H1 (cell line): ENCODE data around the gene UGT1A9. TPM values are rescaled to one million over a fixed set of nuclear protein-coding genes. Genes with fewer than 3 reads are reported as not detected.

Source experiments
- CTCF ChIA-PET: fragments of 300-600 bp; sonication (Branson Sonifier 250); formaldehyde crosslinking; loops from one replicate; lab custom pipeline; 2021; ENCODE audit not compliant: partially characterized antibody; lab: Charles Lee
- POLR2A ChIA-PET: fragments of 300-600 bp; sonication (Branson Sonifier 250); formaldehyde crosslinking; loops from one replicate; lab custom pipeline; 2021; ENCODE audit warnings: inconsistent platforms; ENCODE audit not compliant: partially characterized antibody; lab: Charles Lee
- DNase-seq, 2 experiments: peaks; one replicate each; pipeline versions ENCODE4 v3.0.0 to v3.0.0-alpha.2; 2010 to 2022; ENCODE audit warnings: low spot score in 2 of 2, low read depth in 1 of 2, mixed read lengths in 1 of 2
- FAIRE-seq: peaks from 2 replicates; lab custom pipeline; 2011; peaks lifted over from hg19 to GRCh38; lab: Jason Lieb, UNC
- H2AFZ ChIP-seq: 2 replicates; pipeline ENCODE4 v1.8.1; 2012; ENCODE audit warnings: low read length, inconsistent platforms
- H2AK5ac ChIP-seq: 2 replicates; pipeline ENCODE4 v1.6.1; 2013; ENCODE audit warnings: low read depth, low read length
- H2BK120ac ChIP-seq: replicated peaks from 2 replicates; pipeline ENCODE3; 2013; ENCODE audit warnings: low read depth, low read length, inconsistent platforms
- H2BK12ac ChIP-seq: 2 replicates; pipeline ENCODE4 v1.6.1; 2013; ENCODE audit warnings: low read depth, low read length
- H2BK15ac ChIP-seq: 2 replicates; pipeline ENCODE4 v1.6.1; 2013; ENCODE audit warnings: low read length
- H2BK20ac ChIP-seq: 2 replicates; pipeline ENCODE4 v1.6.1; 2013; ENCODE audit warnings: low read length
- H2BK5ac ChIP-seq: 2 replicates; pipeline ENCODE4 v1.6.1; 2013; ENCODE audit warnings: low read depth, low read length
- H3K14ac ChIP-seq: 2 replicates; pipeline ENCODE4 v1.6.1; 2013; ENCODE audit warnings: inconsistent platforms; ENCODE audit not compliant: insufficient read length
- H3K18ac ChIP-seq: 2 replicates; pipeline ENCODE4 v1.6.1; 2013; ENCODE audit warnings: low read length; ENCODE audit errors: extremely low read depth
- H3K23ac ChIP-seq: 2 replicates; pipeline ENCODE4 v1.6.1; 2013; ENCODE audit warnings: inconsistent platforms; ENCODE audit not compliant: insufficient read length
- H3K23me2 ChIP-seq: 2 replicates; pipeline ENCODE4 v1.6.1; 2013; ENCODE audit warnings: low read depth, low read length
- H3K27ac ChIP-seq: 2 replicates; pipeline ENCODE4 v1.6.1; 2011; ENCODE audit warnings: low read depth, low read length, inconsistent platforms
- H3K27me3 ChIP-seq, 4 experiments: replicated peaks in 1 of 4; 1 replicate in 1 of 4; 2 replicates in 3 of 4; pipeline versions ENCODE4 v1.6.1 to v1.8.1; 2011 to 2013; ENCODE audit warnings: low read length in 3 of 4, mild to moderate bottlenecking in 3 of 4, inconsistent platforms in 2 of 4, mixed read lengths in 2 of 4, moderate library complexity in 1 of 4; ENCODE audit not compliant: control insufficient read depth in 3 of 4, insufficient read depth in 3 of 4; ENCODE audit errors: extremely low read depth in 1 of 4
- H3K36me3 ChIP-seq, 4 experiments: 2 replicates each; pipeline versions ENCODE4 v1.6.1 to v1.8.1; 2011 to 2013; ENCODE audit warnings: mild to moderate bottlenecking in 4 of 4, low read length in 3 of 4, moderate library complexity in 2 of 4, control low read depth in 1 of 4, inconsistent platforms in 1 of 4; ENCODE audit not compliant: insufficient read depth in 4 of 4, control insufficient read depth in 2 of 4
- H3K4ac ChIP-seq: replicated peaks from 2 replicates; pipeline ENCODE3; 2013; ENCODE audit warnings: low read length, low read depth, mixed read lengths, inconsistent platforms; ENCODE audit not compliant: insufficient read length
- H3K4me1 ChIP-seq, 4 experiments: replicated peaks in 1 of 4; 1 replicate in 1 of 4; 2 replicates in 3 of 4; pipeline versions ENCODE4 v1.6.1 to v1.8.1; 2011 to 2013; ENCODE audit warnings: low read length in 3 of 4, inconsistent platforms in 2 of 4, mixed read lengths in 1 of 4; ENCODE audit not compliant: insufficient read depth in 4 of 4, control insufficient read depth in 3 of 4
- H3K4me2 ChIP-seq, 2 experiments: 2 replicates each; pipeline versions ENCODE4 v1.6.1 to v1.8.1; 2011 to 2013; ENCODE audit warnings: low read depth in 2 of 2, low read length in 2 of 2, control low read depth in 1 of 2, inconsistent platforms in 1 of 2, mild to moderate bottlenecking in 1 of 2; ENCODE audit not compliant: insufficient read depth in 1 of 2
- H3K4me3 ChIP-seq, 4 experiments: fragments of 200-600, 300-600 bp in 1 of 4; sonication (generic), shearing (Covaris generic), sonication (Bioruptor Twin) in 1 of 4; 2 replicates each; pipeline versions ENCODE4 v1.5.1 to v1.8.1; 2011 to 2016; ENCODE audit warnings: low read length in 4 of 4, low read depth in 3 of 4, control low read depth in 2 of 4, inconsistent platforms in 2 of 4, mild to moderate bottlenecking in 2 of 4, mixed read lengths in 1 of 4, moderate library complexity in 1 of 4; ENCODE audit not compliant: insufficient read depth in 2 of 4; ENCODE audit errors: extremely low read depth in 1 of 4
- H3K56ac ChIP-seq: replicated peaks from 2 replicates; pipeline ENCODE3; 2013; ENCODE audit warnings: low read depth, mild to moderate bottlenecking, mixed read lengths, low read length, inconsistent platforms; ENCODE audit not compliant: insufficient read length
- H3K79me1 ChIP-seq: 2 replicates; pipeline ENCODE4 v1.6.1; 2013; ENCODE audit warnings: low read depth, low read length, control low read depth
- H3K79me2 ChIP-seq, 2 experiments: 2 replicates each; pipeline versions ENCODE4 v1.6.1 to v1.8.1; 2012 to 2013; ENCODE audit warnings: low read length in 2 of 2, mild to moderate bottlenecking in 2 of 2, inconsistent platforms in 1 of 2; ENCODE audit not compliant: insufficient read depth in 2 of 2, control insufficient read depth in 1 of 2
- H3K9ac ChIP-seq, 4 experiments: replicated peaks in 1 of 4; 1 replicate in 1 of 4; 2 replicates in 3 of 4; pipeline versions ENCODE4 v1.6.1 to v1.8.1; 2011 to 2013; ENCODE audit warnings: low read depth in 3 of 4, low read length in 3 of 4, control low read depth in 2 of 4, mild to moderate bottlenecking in 2 of 4, moderate library complexity in 2 of 4, inconsistent platforms in 1 of 4; ENCODE audit errors: extremely low read depth in 1 of 4
- H3K9me3 ChIP-seq, 2 experiments: 2 replicates each; pipeline versions ENCODE4 v1.6.1 to v1.8.1; 2012 to 2013; ENCODE audit warnings: mild to moderate bottlenecking in 2 of 2, moderate library complexity in 2 of 2, control low read depth in 1 of 2, inconsistent platforms in 1 of 2, low read depth in 1 of 2, low read length in 1 of 2, mixed read lengths in 1 of 2; ENCODE audit not compliant: insufficient read depth in 2 of 2
- H4K20me1 ChIP-seq, 2 experiments: replicated peaks in 1 of 2; 2 replicates each; pipeline versions ENCODE3 to v1.8.1; 2011 to 2013; ENCODE audit warnings: inconsistent platforms in 2 of 2, low read length in 2 of 2, mild to moderate bottlenecking in 1 of 2; ENCODE audit not compliant: insufficient read depth in 2 of 2, control insufficient read depth in 1 of 2
- H4K5ac ChIP-seq: 2 replicates; pipeline ENCODE4 v1.6.1; 2013; ENCODE audit warnings: low read length, low read depth, mixed read lengths, inconsistent platforms; ENCODE audit not compliant: insufficient read length
- H4K8ac ChIP-seq: 2 replicates; pipeline ENCODE4 v1.8.0; 2013; ENCODE audit warnings: mild to moderate bottlenecking, moderate library complexity, low read length, inconsistent platforms; ENCODE audit not compliant: insufficient read depth; ENCODE audit errors: extremely low read depth
- H4K91ac ChIP-seq: replicated peaks from 2 replicates; pipeline ENCODE3; 2013; ENCODE audit warnings: low read length, mixed read lengths, inconsistent platforms; ENCODE audit not compliant: insufficient read length
- ATF2 ChIP-seq: IDR thresholded peaks from 2 replicates; pipeline ENCODE4 v1.6.1; 2012; ENCODE audit warnings: low read length, inconsistent platforms
- BACH1 ChIP-seq: IDR thresholded peaks from 2 replicates; pipeline ENCODE4 v1.6.1; 2012; ENCODE audit warnings: low read length, improper control_type of control experiment
- CBX8 ChIP-seq: fragments of 300-800, 300-1000 bp; sonication (generic); IDR thresholded peaks from 2 replicates; pipeline ENCODE4 v1.7.1; 2016; ENCODE audit warnings: low read depth, low read length, borderline replicate concordance
- E2F6 ChIP-seq: IDR thresholded peaks from 2 replicates; pipeline ENCODE4 v1.6.1; 2012; ENCODE audit warnings: inconsistent platforms
- GTF2F1 ChIP-seq: IDR thresholded peaks from 2 replicates; pipeline ENCODE4 v1.6.1; 2012; ENCODE audit warnings: low read depth, low read length, improper control_type of control experiment, borderline replicate concordance
- JUND ChIP-seq: IDR thresholded peaks from 2 replicates; pipeline ENCODE4 v1.6.1; 2011; ENCODE audit warnings: mild to moderate bottlenecking, improper control_type of control experiment, low read length
- NRF1 ChIP-seq: IDR thresholded peaks from 2 replicates; pipeline ENCODE4 v1.6.1; 2011; ENCODE audit warnings: mild to moderate bottlenecking, low read depth, low read length, improper control_type of control experiment
- POU5F1 ChIP-seq: IDR thresholded peaks from 2 replicates; pipeline ENCODE4 v1.6.1; 2011; ENCODE audit warnings: low read depth, mild to moderate bottlenecking, low read length, moderate library complexity
- RFX5 ChIP-seq: IDR thresholded peaks from 2 replicates; pipeline ENCODE4 v1.6.1; 2011; ENCODE audit warnings: low read depth, low read length, improper control_type of control experiment, borderline replicate concordance
- RNF2 ChIP-seq: fragments of 200-900, 300-1000 bp; sonication (generic); IDR thresholded peaks from 2 replicates; pipeline ENCODE4 v1.7.1; 2016; ENCODE audit warnings: borderline replicate concordance, low read depth, mild to moderate bottlenecking, antibody characterized with exemption, low read length; ENCODE audit not compliant: poor library complexity, severe bottlenecking; ENCODE audit errors: missing control alignments
- TAF7 ChIP-seq: optimal IDR thresholded peaks from 2 replicates; pipeline ENCODE3; 2011; ENCODE audit warnings: low read depth, mild to moderate bottlenecking, inconsistent platforms, low read length, moderate library complexity, borderline replicate concordance
- TCF12 ChIP-seq: IDR thresholded peaks from 2 replicates; pipeline ENCODE4 v1.6.1; 2011; ENCODE audit warnings: low read depth, mild to moderate bottlenecking, low read length
- WGBS, 2 experiments: shearing (Covaris generic) in 1 of 2; methylation state at CpG; one replicate each; pipeline versions ENCODE4 v1.1.6 to v1.1.7; 2013 to 2015; ENCODE audit warnings: low lambda C conversion rate in 2 of 2, mixed read lengths in 2 of 2, inconsistent platforms in 1 of 2, low coverage in 1 of 2, missing lambda C conversion rate in 1 of 2; ENCODE audit not compliant: insufficient replicate concordance in 2 of 2, insufficient coverage in 1 of 2, insufficient read length in 1 of 2; ENCODE audit errors: extremely low coverage in 1 of 2, missing lambda C conversion rate in 1 of 2; 5-methylcytosine and 5-hydroxymethylcytosine counted together
- polyA plus RNA-seq, 7 experiments: library from polyadenylated mRNA; depleted of rRNA in 3 of 7; stranded (reverse) in 5 of 7; unstranded in 2 of 7; fragments of >200 nt in 5 of 7; fragments of 200-250 nt in 2 of 7; gene quantifications; 1 replicate in 5 of 7; 2 replicates in 1 of 7; 4 replicates in 1 of 7; pipeline versions ENCODE4 v1.2.1 to v1.2.3, GENCODE V29; 2011 to 2013; ENCODE audit warnings: missing spikeins in 2 of 7, mixed read lengths in 2 of 7
- total RNA-seq: library from RNA; stranded (reverse); fragmentation: NEBNext Ultra II Directional; extraction: Animal tissue kit (Norgen Biotek cat#: 25700); gene quantifications from 2 replicates; pipeline ENCODE4 v1.2.1, GENCODE V29; 2021

The UGT1A9 gene
- total and polyA plus RNA-seq, 2 of the 8 experiments (the other 6 are each of a cell fraction or from before 2014, with no cell fraction given): not detected

DNA sequence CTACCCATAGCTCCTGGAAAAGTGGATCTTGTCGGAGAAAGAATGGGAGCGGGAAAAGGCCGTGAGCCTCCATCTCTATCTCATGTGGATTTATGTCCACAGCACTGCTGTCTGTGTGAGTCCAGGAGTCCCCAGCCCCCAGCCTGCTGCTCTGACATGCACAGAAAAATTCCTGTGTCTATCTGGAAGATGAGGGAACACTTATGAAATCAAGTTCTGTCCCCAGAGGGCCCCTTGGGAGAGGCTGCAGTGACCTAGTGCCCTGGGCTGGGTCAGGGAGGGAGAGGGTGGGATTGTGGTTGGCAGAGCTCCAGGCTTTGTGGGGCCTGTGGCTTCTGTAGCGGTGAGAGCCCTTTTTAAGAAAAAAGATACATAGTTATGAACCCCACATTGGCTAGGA is 145.1 kb downstream of the UGT1A9 start:
- ChIA-PET POLR2A (no interaction called here), CTCF (interaction anchor here (2.6 kb wide), 1 partner anchor 15 kb away, joined by 11 read pairs; no protein-coding TSS in a partner anchor)
- Histone ChIP-seq H3K27me3 (no peaks in the 10 kb centered on the region), H3K4me3 (no peak overlapping the region), H3K18ac (no peak overlapping the region), H4K20me1 (no peaks in the 10 kb centered on the region), H2AK5ac (no peak overlapping the region), H4K5ac (no peak overlapping the region), H3K23ac (no peak overlapping the region), H3K79me2 (no peaks in the 10 kb centered on the region), H3K4me1 (no peaks in the 10 kb centered on the region), H3K9me3 (no peaks in the 10 kb centered on the region), H3K23me2 (no peaks in the 10 kb centered on the region), H4K8ac (no peak overlapping the region), H4K91ac (no peak overlapping the region), H2BK15ac (no peak overlapping the region), H3K9ac (no peak overlapping the region), H3K4ac (no peak overlapping the region), H2BK12ac (no peak overlapping the region), H3K56ac (no peak overlapping the region), H2AFZ (no peak overlapping the region), H2BK120ac (no peak overlapping the region), H2BK5ac (no peak overlapping the region), H3K27ac (no peak overlapping the region), H3K79me1 (no peaks in the 10 kb centered on the region), H2BK20ac (no peak overlapping the region), H3K14ac (no peak overlapping the region), H3K4me2 (no peak overlapping the region), H3K36me3 (no peaks in the 10 kb centered on the region)
- FAIRE-seq: no peak
- no peak for DNase-seq
- 91% methylated on average over 4 of the region's 4 CpGs; no CpG with 5 or more reads in 1 of the 2 experiments for WGBS, 2 experiments
- TF ChIP-seq TCF12: no peak
- no peak for TF ChIP-seq TAF7
- TF ChIP-seq RNF2: no peak
- TF ChIP-seq E2F6: no peak
- no peak for TF ChIP-seq RFX5
- TF ChIP-seq ATF2: no peak
- TF ChIP-seq BACH1: no peak
- no peak for TF ChIP-seq GTF2F1
- no peak for TF ChIP-seq JUND
- TF ChIP-seq CBX8: no peak
- TF ChIP-seq NRF1: no peak
- TF ChIP-seq POU5F1: no peak
